Measurements from ENCODE around the gene PSD2. TPM values are rescaled to one million over a fixed set of nuclear protein-coding genes. Genes with fewer than 3 reads are reported as not detected.

The PSD2 gene
- total RNA-seq, 1 donor from 2014 or later: not detected

GRCh38 chr5:139767960-139768359, 27.6 kb upstream of the PSD2 start:
- Mint-ChIP-seq H3K27me3 (ENCODE audit: low read depth) (peaks cover 21% of the 10 kb centered on the region), H3K9me3 (no peaks in the 10 kb centered on the region), H3K36me3 (ENCODE audit: low read depth) (no peaks in the 10 kb centered on the region), H3K4me1 (ENCODE audit: low read depth) (peaks cover 8% of the 10 kb centered on the region), H3K27ac (no peak overlapping the region), H3K4me3 (ENCODE audit: low read depth) (no peak overlapping the region)
- intact Hi-C loops (cut with micrococcal nuclease): loop anchor here (10.0 kb wide), 2 partner anchors 203 to 353 kb away; partner anchors contain the start of gene UBE2D2
- DNase-seq (ENCODE audit: low spot score): no peak

- no peak for DNase-seq (ENCODE audit: low spot score)
- Mint-ChIP-seq H3K4me3 (ENCODE audit: low read depth) (no peak overlapping the region), H3K9me3 (no peaks in the 10 kb centered on the region), H3K27ac (no peak overlapping the region), H3K27me3 (ENCODE audit: low read depth) (peaks cover 18% of the 10 kb centered on the region), H3K4me1 (ENCODE audit: low read depth) (peaks cover 12% of the 10 kb centered on the region), H3K36me3 (ENCODE audit: low read depth) (no peaks in the 10 kb centered on the region)
- intact Hi-C loops (cut with micrococcal nuclease): loop anchor here (10.0 kb wide), 2 partner anchors 204 to 354 kb away; partner anchors contain the start of gene UBE2D2
Observed at GRCh38 chr5:139768807-139769465, 26.7 kb upstream of the PSD2 start.

- intact Hi-C loops (cut with micrococcal nuclease): loop anchor here (10.0 kb wide), 2 partner anchors 205 to 355 kb away; partner anchors contain the start of gene UBE2D2
- no peak overlapping the region for H3K27ac Mint-ChIP-seq
- peaks cover 19% of the 10 kb centered on the region for H3K27me3 Mint-ChIP-seq (ENCODE audit: low read depth)
- DNase-seq (ENCODE audit: low spot score): no peak
- peaks cover 14% of the 10 kb centered on the region for H3K4me1 Mint-ChIP-seq (ENCODE audit: low read depth)
- no peaks in the 10 kb centered on the region for H3K36me3 Mint-ChIP-seq (ENCODE audit: low read depth)
- no peaks in the 10 kb centered on the region for H3K9me3 Mint-ChIP-seq
- no peak overlapping the region for H3K4me3 Mint-ChIP-seq (ENCODE audit: low read depth)
Observed at GRCh38 chr5:139769477-139769876, 26.1 kb upstream of the PSD2 start.

GRCh38 chr5:139770722-139771121, 24.9 kb upstream of the PSD2 start:
- no peaks in the 10 kb centered on the region for H3K36me3 Mint-ChIP-seq (ENCODE audit: low read depth)
- intact Hi-C loops (cut with micrococcal nuclease): no loop called here
- DNase-seq (ENCODE audit: low spot score): no peak
- H3K27ac Mint-ChIP-seq: no peak overlapping the region
- H3K4me1 Mint-ChIP-seq (ENCODE audit: low read depth): peaks cover 9% of the 10 kb centered on the region
- H3K27me3 Mint-ChIP-seq (ENCODE audit: low read depth): peaks cover 11% of the 10 kb centered on the region
- no peaks in the 10 kb centered on the region for H3K9me3 Mint-ChIP-seq
- H3K4me3 Mint-ChIP-seq (ENCODE audit: low read depth): no peak overlapping the region

GRCh38 chr5:139772089-139772791, 23.4 kb upstream of the PSD2 start:
- H3K27me3 Mint-ChIP-seq (ENCODE audit: low read depth): peaks cover 18% of the 10 kb centered on the region
- peaks cover 5% of the 10 kb centered on the region for H3K4me1 Mint-ChIP-seq (ENCODE audit: low read depth)
- no peaks in the 10 kb centered on the region for H3K36me3 Mint-ChIP-seq (ENCODE audit: low read depth)
- intact Hi-C loops (cut with micrococcal nuclease): no loop called here
- no peaks in the 10 kb centered on the region for H3K9me3 Mint-ChIP-seq
- H3K27ac Mint-ChIP-seq: no peak overlapping the region
- H3K4me3 Mint-ChIP-seq (ENCODE audit: low read depth): no peak overlapping the region
- no peak for DNase-seq (ENCODE audit: low spot score)

GRCh38 chr5:139772927-139773690, 22.5 kb upstream of the PSD2 start:
- intact Hi-C loops (cut with micrococcal nuclease): no loop called here
- Mint-ChIP-seq H3K27me3 (ENCODE audit: low read depth) (peaks cover 23% of the 10 kb centered on the region), H3K36me3 (ENCODE audit: low read depth) (no peaks in the 10 kb centered on the region), H3K4me3 (ENCODE audit: low read depth) (no peak overlapping the region), H3K4me1 (ENCODE audit: low read depth) (peaks cover 5% of the 10 kb centered on the region), H3K27ac (no peak overlapping the region), H3K9me3 (no peaks in the 10 kb centered on the region)
- no peak for DNase-seq (ENCODE audit: low spot score)

- no peaks in the 10 kb centered on the region for H3K9me3 Mint-ChIP-seq
- H3K27ac Mint-ChIP-seq: no peak overlapping the region
- intact Hi-C loops (cut with micrococcal nuclease): no loop called here
- peaks cover 25% of the 10 kb centered on the region for H3K27me3 Mint-ChIP-seq (ENCODE audit: low read depth)
- peaks cover 5% of the 10 kb centered on the region for H3K4me1 Mint-ChIP-seq (ENCODE audit: low read depth)
- no peak overlapping the region for H3K4me3 Mint-ChIP-seq (ENCODE audit: low read depth)
- H3K36me3 Mint-ChIP-seq (ENCODE audit: low read depth): no peaks in the 10 kb centered on the region
- peak; percentile 69 for DNase-seq (ENCODE audit: low spot score)
Observed at GRCh38 chr5:139774980-139775661, 20.5 kb upstream of the PSD2 start.

GRCh38 chr5:139775872-139776271, 19.7 kb upstream of the PSD2 start:
- DNase-seq (ENCODE audit: low spot score): no peak
- no peak overlapping the region for H3K4me3 Mint-ChIP-seq (ENCODE audit: low read depth)
- intact Hi-C loops (cut with micrococcal nuclease): no loop called here
- peaks cover 29% of the 10 kb centered on the region for H3K27me3 Mint-ChIP-seq (ENCODE audit: low read depth)
- no peaks in the 10 kb centered on the region for H3K36me3 Mint-ChIP-seq (ENCODE audit: low read depth)
- no peaks in the 10 kb centered on the region for H3K9me3 Mint-ChIP-seq
- H3K27ac Mint-ChIP-seq: no peak overlapping the region
- H3K4me1 Mint-ChIP-seq (ENCODE audit: low read depth): peaks cover 5% of the 10 kb centered on the region

GRCh38 chr5:139776861-139777260, 18.7 kb upstream of the PSD2 start:
- DNase-seq (ENCODE audit: low spot score): no peak
- peaks cover 5% of the 10 kb centered on the region for H3K4me1 Mint-ChIP-seq (ENCODE audit: low read depth)
- H3K9me3 Mint-ChIP-seq: no peaks in the 10 kb centered on the region
- no peak overlapping the region for H3K4me3 Mint-ChIP-seq (ENCODE audit: low read depth)
- no peak overlapping the region for H3K27ac Mint-ChIP-seq
- intact Hi-C loops (cut with micrococcal nuclease): no loop called here
- peaks cover 30% of the 10 kb centered on the region for H3K27me3 Mint-ChIP-seq (ENCODE audit: low read depth)
- no peaks in the 10 kb centered on the region for H3K36me3 Mint-ChIP-seq (ENCODE audit: low read depth)

- intact Hi-C loops (cut with micrococcal nuclease): no loop called here
- peaks cover 21% of the 10 kb centered on the region for H3K27me3 Mint-ChIP-seq (ENCODE audit: low read depth)
- no peaks in the 10 kb centered on the region for H3K36me3 Mint-ChIP-seq (ENCODE audit: low read depth)
- H3K4me1 Mint-ChIP-seq (ENCODE audit: low read depth): no peaks in the 10 kb centered on the region
- no peak for DNase-seq (ENCODE audit: low spot score)
- H3K9me3 Mint-ChIP-seq: no peaks in the 10 kb centered on the region
- no peak overlapping the region for H3K27ac Mint-ChIP-seq
- H3K4me3 Mint-ChIP-seq (ENCODE audit: low read depth): no peak overlapping the region
Observed at GRCh38 chr5:139783436-139783965, 12.1 kb upstream of the PSD2 start.

- H3K27me3 Mint-ChIP-seq (ENCODE audit: low read depth): peaks cover 23% of the 10 kb centered on the region
- no peaks in the 10 kb centered on the region for H3K4me1 Mint-ChIP-seq (ENCODE audit: low read depth)
- DNase-seq (ENCODE audit: low spot score): no peak
- no peak overlapping the region for H3K4me3 Mint-ChIP-seq (ENCODE audit: low read depth)
- H3K36me3 Mint-ChIP-seq (ENCODE audit: low read depth): no peaks in the 10 kb centered on the region
- no peaks in the 10 kb centered on the region for H3K9me3 Mint-ChIP-seq
- intact Hi-C loops (cut with micrococcal nuclease): no loop called here
- H3K27ac Mint-ChIP-seq: no peak overlapping the region
Observed at GRCh38 chr5:139784488-139784887, 11.1 kb upstream of the PSD2 start.

GRCh38 chr5:139787257-139787567, 8.4 kb upstream of the PSD2 start:
- Mint-ChIP-seq H3K9me3 (no peaks in the 10 kb centered on the region), H3K27me3 (ENCODE audit: low read depth) (peaks cover 30% of the 10 kb centered on the region), H3K4me3 (ENCODE audit: low read depth) (peak overlapping the region; percentile 75), H3K27ac (no peak overlapping the region), H3K4me1 (ENCODE audit: low read depth) (no peaks in the 10 kb centered on the region), H3K36me3 (ENCODE audit: low read depth) (no peaks in the 10 kb centered on the region)
- intact Hi-C loops (cut with micrococcal nuclease): loop anchor here (1.0 to 2.0 kb wide), 4 partner anchors 57 to 370 kb away; no protein-coding TSS in a partner anchor
- DNase-seq (ENCODE audit: low spot score): no peak

Data from activated T-helper 2 cell treated with anti-CD3 and anti-CD28 coated beads, Interferon-gamma antibody, Interleukin-2, Interleukin-4, amounts not matched to agents 10 μg/mL and 5 μg/mL and 100 μg/mL, durations not matched to agents 14 hours and 24 hours and 36 hours (primary cell).